ENCODE measurements around the gene AP3B1.

DNA sequence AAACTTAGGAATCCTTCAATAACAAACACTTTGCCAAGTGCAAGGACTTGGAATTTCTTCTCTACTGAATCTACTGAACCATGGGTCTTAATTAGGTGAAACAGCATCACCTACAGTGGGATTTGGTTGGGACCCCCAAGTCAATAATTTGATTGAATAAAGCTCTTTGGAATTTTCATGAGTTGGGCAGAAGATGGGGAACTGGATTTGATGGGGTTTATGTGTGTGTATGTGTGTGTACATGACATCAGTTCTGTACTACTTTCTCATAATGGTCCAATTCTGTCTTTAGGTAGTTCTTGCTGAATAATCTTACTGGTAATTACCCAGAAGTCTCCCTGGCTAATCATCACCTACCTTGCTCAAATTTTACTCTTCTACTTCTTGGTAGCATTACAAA lies 319.9 kb downstream of the AP3B1 start:
- TF ChIP-seq CTCF (conservative IDR thresholded peaks at IDR 0.05; ENCODE audit: low read length) (no peak), EZH2phosphoT487 (IDR thresholded peaks at IDR 0.05; ENCODE audit: borderline replicate concordance, low read depth, low read length) (no peak)

All from OCI-LY7 (cell line).